NT2/D1 (cell line): ENCODE data around the gene MSL3.

Source experiments
- DNase-seq: peaks from one replicate; pipeline ENCODE4 v3.0.0-alpha.2; 2011; ENCODE audit warnings: low read depth, low spot score
- H3K27me3 ChIP-seq: 2 replicates; pipeline ENCODE4 v1.6.0; 2011; ENCODE audit warnings: mild to moderate bottlenecking; ENCODE audit not compliant: insufficient read length, insufficient read depth
- H3K36me3 ChIP-seq: 2 replicates; pipeline ENCODE4 v1.6.1; 2011; ENCODE audit warnings: mild to moderate bottlenecking, low read length, mixed read lengths; ENCODE audit not compliant: insufficient read depth, insufficient read length
- H3K4me1 ChIP-seq: 2 replicates; pipeline ENCODE4 v1.5.1; 2011; ENCODE audit not compliant: insufficient read depth, insufficient read length
- H3K4me3 ChIP-seq: 2 replicates; pipeline ENCODE4 v1.5.1; 2011; ENCODE audit warnings: low read depth; ENCODE audit not compliant: insufficient read length
- H3K9ac ChIP-seq: 2 replicates; pipeline ENCODE4 v1.6.0; 2011; ENCODE audit warnings: low read depth; ENCODE audit not compliant: insufficient read length
- H3K9me3 ChIP-seq: 2 replicates; pipeline ENCODE4 v1.5.1; 2011; ENCODE audit warnings: mild to moderate bottlenecking, low read length; ENCODE audit not compliant: insufficient read depth
- SUZ12 ChIP-seq: IDR thresholded peaks from 2 replicates; pipeline ENCODE4 v1.6.1; 2011; ENCODE audit not compliant: insufficient read length, insufficient read depth; ENCODE audit errors: extremely low read depth
- YY1 ChIP-seq: IDR thresholded peaks from 2 replicates; pipeline ENCODE4 v1.6.1; 2011; ENCODE audit not compliant: insufficient read length, insufficient read depth
- ZNF274 ChIP-seq: IDR thresholded peaks from 2 replicates; pipeline ENCODE4 v1.6.1; 2011; ENCODE audit warnings: mild to moderate bottlenecking, low read depth, low read length

MSL3 gene

DNA sequence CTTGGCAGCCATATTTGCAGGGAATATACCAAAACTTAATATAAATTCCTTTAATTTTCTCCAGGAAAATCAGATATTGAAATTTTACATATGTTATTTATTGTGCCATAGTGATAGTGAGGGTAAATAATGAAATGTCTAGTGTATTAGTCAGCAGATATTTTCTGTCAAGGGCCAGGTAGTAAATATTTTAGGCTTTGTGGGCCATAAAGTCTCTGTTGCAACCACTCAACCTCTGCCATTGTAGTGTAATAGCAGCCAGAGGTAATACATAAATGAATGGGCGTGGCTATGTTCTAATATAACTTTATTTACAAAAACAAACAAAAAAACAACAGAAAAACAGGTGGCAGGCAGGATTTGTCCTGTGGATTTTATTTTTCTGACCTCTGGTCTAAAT is 33.5 kb downstream of the MSL3 start:
- H3K36me3 ChIP-seq: no peaks in the 10 kb centered on the region
- no peaks in the 10 kb centered on the region for H3K4me1 ChIP-seq
- no peak overlapping the region for H3K4me3 ChIP-seq
- H3K9me3 ChIP-seq: no peaks in the 10 kb centered on the region
- no peaks in the 10 kb centered on the region for H3K27me3 ChIP-seq
- no peak overlapping the region for H3K9ac ChIP-seq
- TF ChIP-seq YY1 (no peak), SUZ12 (no peak), ZNF274 (no peak)
- no peak for DNase-seq

- no peak overlapping the region for H3K9ac ChIP-seq
- H3K36me3 ChIP-seq: no peaks in the 10 kb centered on the region
- DNase-seq: no peak
- no peaks in the 10 kb centered on the region for H3K4me1 ChIP-seq
- TF ChIP-seq ZNF274 (no peak), SUZ12 (no peak), YY1 (no peak)
- no peak overlapping the region for H3K4me3 ChIP-seq
- no peaks in the 10 kb centered on the region for H3K9me3 ChIP-seq
- no peaks in the 10 kb centered on the region for H3K27me3 ChIP-seq
These were observed 34.7 kb downstream of the MSL3 start for GRCh38 chrX:11792461-11793421.

- Histone ChIP-seq H3K9ac (no peak overlapping the region), H3K4me3 (no peak overlapping the region), H3K36me3 (no peaks in the 10 kb centered on the region), H3K27me3 (no peaks in the 10 kb centered on the region), H3K4me1 (no peaks in the 10 kb centered on the region), H3K9me3 (no peaks in the 10 kb centered on the region)
- no peak for DNase-seq
- TF ChIP-seq YY1: no peak
- no peak for TF ChIP-seq SUZ12
- no peak for TF ChIP-seq ZNF274
These were observed 35.7 kb downstream of the MSL3 start for GRCh38 chrX:11793734-11794133.

DNA sequence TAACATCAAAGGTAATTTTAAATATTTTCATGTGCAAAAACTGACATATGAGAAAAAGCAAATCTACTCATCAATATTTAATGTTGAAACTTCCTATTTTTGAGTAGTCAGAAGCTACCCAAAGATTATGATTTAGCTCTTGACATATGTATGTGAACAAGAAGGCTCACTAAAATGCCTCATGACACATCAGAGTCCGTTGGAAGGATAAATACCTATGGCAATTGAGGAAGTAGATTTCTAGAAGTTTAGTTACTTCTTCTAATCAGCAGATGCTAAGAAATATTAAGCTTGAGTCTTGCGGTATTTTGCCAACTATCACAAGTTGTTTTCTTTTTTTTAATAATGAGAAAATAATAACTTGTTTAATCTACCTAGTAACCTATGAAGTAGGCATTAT is 55.3 kb downstream of the MSL3 start:
- Histone ChIP-seq H3K36me3 (no peaks in the 10 kb centered on the region), H3K27me3 (no peaks in the 10 kb centered on the region), H3K4me1 (no peaks in the 10 kb centered on the region), H3K4me3 (no peak overlapping the region), H3K9ac (no peak overlapping the region), H3K9me3 (no peaks in the 10 kb centered on the region)
- no peak for DNase-seq
- TF ChIP-seq YY1: no peak
- no peak for TF ChIP-seq ZNF274
- no peak for TF ChIP-seq SUZ12
